ENCODE measurements around the gene GASK1B. TPM values are rescaled to one million over a fixed set of nuclear protein-coding genes. Genes with fewer than 3 reads are reported as not detected.

The GASK1B gene
- total RNA-seq, 1 experiment from 2014 or later: 3.8 TPM

- no peaks in the 10 kb centered on the region for H3K27me3 ChIP-seq (replicated peaks; ENCODE audit: insufficient read depth, low read depth, low read length, poor library complexity)
- intact Hi-C loops (cut with micrococcal nuclease; ENCODE audit: unreplicated experiment): no loop called here
- BruUV-seq (replicated peaks): no TSS peak
- no peaks in the 10 kb centered on the region for H3K9me3 ChIP-seq (ENCODE audit: low read depth, low read length, poor library complexity, severe bottlenecking)
- no peaks in the 10 kb centered on the region for H3K36me3 ChIP-seq (ENCODE audit: insufficient read depth, low read length, poor library complexity, severe bottlenecking)
- H3K4me3 ChIP-seq (ENCODE audit: low read depth, low read length, poor library complexity, severe bottlenecking): no peak overlapping the region
- no peak overlapping the region for H3K27ac ChIP-seq (ENCODE audit: low read depth, low read length, poor library complexity, severe bottlenecking)
- ChIA-PET CTCF (no interaction called here), POLR2A (ENCODE audit: low non-redundant PET) (no interaction called here)
- DNase-seq (ENCODE audit: low spot score): no peak
- TF ChIP-seq CTCF (conservative IDR thresholded peaks at IDR 0.05; ENCODE audit: low read depth, low read length) (no peak), EZH2 (IDR thresholded peaks at IDR 0.05; ENCODE audit: borderline replicate concordance, low read depth, low read length, poor library complexity, severe bottlenecking) (no peak)
- peaks cover 12% of the 10 kb centered on the region for H3K4me1 ChIP-seq (ENCODE audit: insufficient read depth, low read length, poor library complexity, severe bottlenecking)
Measured at GRCh38 chr4:158214856-158215255, 42.0 kb upstream of the GASK1B start.

- peaks cover 16% of the 10 kb centered on the region for H3K4me1 ChIP-seq (ENCODE audit: insufficient read depth, low read length, poor library complexity, severe bottlenecking)
- CTCF ChIA-PET: no interaction called here
- H3K9me3 ChIP-seq (ENCODE audit: low read depth, low read length, poor library complexity, severe bottlenecking): no peaks in the 10 kb centered on the region
- no peaks in the 10 kb centered on the region for H3K27me3 ChIP-seq (replicated peaks; ENCODE audit: insufficient read depth, low read depth, low read length, poor library complexity)
- no peak for DNase-seq (ENCODE audit: low spot score)
- no TSS peak for BruUV-seq (replicated peaks)
- no peaks in the 10 kb centered on the region for H3K36me3 ChIP-seq (ENCODE audit: insufficient read depth, low read length, poor library complexity, severe bottlenecking)
- no peak overlapping the region for H3K4me3 ChIP-seq (ENCODE audit: low read depth, low read length, poor library complexity, severe bottlenecking)
- H3K27ac ChIP-seq (ENCODE audit: low read depth, low read length, poor library complexity, severe bottlenecking): no peak overlapping the region
- TF ChIP-seq CTCF (conservative IDR thresholded peaks at IDR 0.05; ENCODE audit: low read depth, low read length): no peak
- TF ChIP-seq EZH2 (IDR thresholded peaks at IDR 0.05; ENCODE audit: borderline replicate concordance, low read depth, low read length, poor library complexity, severe bottlenecking): no peak
- intact Hi-C loops (cut with micrococcal nuclease; ENCODE audit: unreplicated experiment): no loop called here
- POLR2A ChIA-PET (ENCODE audit: low non-redundant PET): no interaction called here
Measured at GRCh38 chr4:158213466-158213865, 40.6 kb upstream of the GASK1B start.

- POLR2A ChIA-PET (ENCODE audit: low non-redundant PET): no interaction called here
Measured at GRCh38 chr4:158211222-158211621, 38.4 kb upstream of the GASK1B start.

More at GRCh38 chr4:158211222-158211621, 38.4 kb upstream of the GASK1B start:
- H3K4me1 ChIP-seq (ENCODE audit: insufficient read depth, low read length, poor library complexity, severe bottlenecking): peaks cover 16% of the 10 kb centered on the region
- peak overlapping the region; percentile 47 for H3K4me3 ChIP-seq (ENCODE audit: low read depth, low read length, poor library complexity, severe bottlenecking)
- intact Hi-C loops (cut with micrococcal nuclease; ENCODE audit: unreplicated experiment): no loop called here
- DNase-seq (ENCODE audit: low spot score): no peak
- BruUV-seq (replicated peaks): no TSS peak
- H3K36me3 ChIP-seq (ENCODE audit: insufficient read depth, low read length, poor library complexity, severe bottlenecking): no peaks in the 10 kb centered on the region
- no peaks in the 10 kb centered on the region for H3K27me3 ChIP-seq (replicated peaks; ENCODE audit: insufficient read depth, low read depth, low read length, poor library complexity)
- H3K9me3 ChIP-seq (ENCODE audit: low read depth, low read length, poor library complexity, severe bottlenecking): no peaks in the 10 kb centered on the region
- CTCF ChIA-PET: no interaction called here
- H3K27ac ChIP-seq (ENCODE audit: low read depth, low read length, poor library complexity, severe bottlenecking): no peak overlapping the region
- no peak for TF ChIP-seq EZH2 (IDR thresholded peaks at IDR 0.05; ENCODE audit: borderline replicate concordance, low read depth, low read length, poor library complexity, severe bottlenecking)
- no peak for TF ChIP-seq CTCF (conservative IDR thresholded peaks at IDR 0.05; ENCODE audit: low read depth, low read length)

Data from A673 (cell line).